Endothelial cell of umbilical vein (primary cell): Measurements from ENCODE around the gene GARIN5A. TPM values are rescaled to one million over a fixed set of nuclear protein-coding genes. Genes with fewer than 3 reads are reported as not detected.

Experiments used
- BruUV-seq: library from RNA; stranded (reverse); fragments of 400-500 nt; replicated peaks from 2 replicates; lab custom pipeline; 2021; lab: Mats Ljungman, UMichigan
- CTCF ChIA-PET: fragments of 300-600, 350-600 bp; sonication (Branson Sonifier 250); formaldehyde crosslinking; loops from one replicate; lab custom pipeline; 2021; ENCODE audit warnings: antibody characterized with exemption, inconsistent platforms; lab: Charles Lee
- POLR2A ChIA-PET: fragments of 300-600, 350-600 bp; sonication (Branson Sonifier 250); formaldehyde crosslinking; loops from one replicate; lab custom pipeline; 2021; ENCODE audit warnings: antibody characterized with exemption, inconsistent platforms; lab: Charles Lee
- DNase-seq: peaks from one replicate; pipeline ENCODE4 v3.0.0-alpha.2; 2011; ENCODE audit warnings: low read depth, low spot score
- FAIRE-seq: peaks from 2 replicates; lab custom pipeline; 2011; peaks lifted over from hg19 to GRCh38; lab: Jason Lieb, UNC
- H2AFZ ChIP-seq: 2 replicates; pipeline ENCODE4 v1.6.0; 2012; ENCODE audit warnings: low read depth, low read length, control low read depth, inconsistent platforms
- H3K27ac ChIP-seq: 2 replicates; pipeline ENCODE4 v1.5.1; 2011; ENCODE audit warnings: low read depth, mild to moderate bottlenecking, control low read depth, low read length, moderate library complexity; ENCODE audit not compliant: insufficient read depth
- H3K27me3 ChIP-seq, 2 experiments: 2 replicates each; pipeline versions ENCODE4 v1.6.0 to v1.6.1; 2011; ENCODE audit warnings: low read length in 2 of 2, mixed read lengths in 1 of 2; ENCODE audit not compliant: control insufficient read depth in 2 of 2, insufficient read depth in 2 of 2
- H3K36me3 ChIP-seq, 2 experiments: 2 replicates in 1 of 2; 3 replicates in 1 of 2; pipeline ENCODE4 v1.5.1; 2011; ENCODE audit warnings: low read length in 2 of 2, mild to moderate bottlenecking in 1 of 2, moderate library complexity in 1 of 2; ENCODE audit not compliant: control insufficient read depth in 2 of 2, insufficient read depth in 2 of 2; ENCODE audit errors: extremely low read depth in 1 of 2
- H3K4me1 ChIP-seq: 3 replicates; pipeline ENCODE4 v1.5.1; 2011; ENCODE audit warnings: mild to moderate bottlenecking, low read length; ENCODE audit not compliant: control insufficient read depth, insufficient read depth; ENCODE audit errors: extremely low read depth
- H3K4me2 ChIP-seq: 2 replicates; pipeline ENCODE4 v1.6.1; 2011; ENCODE audit warnings: low read length, control low read depth, mixed read lengths; ENCODE audit not compliant: insufficient read depth
- H3K4me3 ChIP-seq, 3 experiments: fragments of 200-600 bp in 1 of 3; sonication (generic), shearing (Covaris generic) in 1 of 3; replicated peaks in 1 of 3; 2 replicates each; pipeline ENCODE4 v1.5.1; 2011 to 2016; ENCODE audit warnings: control low read depth in 3 of 3, low read length in 3 of 3, mild to moderate bottlenecking in 2 of 3, inconsistent platforms in 1 of 3, low read depth in 1 of 3, moderate library complexity in 1 of 3; ENCODE audit not compliant: insufficient read depth in 1 of 3
- H3K79me2 ChIP-seq: 2 replicates; pipeline ENCODE4 v1.6.0; 2012; ENCODE audit warnings: low read length, inconsistent platforms; ENCODE audit not compliant: control insufficient read depth, insufficient read depth
- H3K9ac ChIP-seq: replicated peaks from 2 replicates; pipeline ENCODE3; 2011; ENCODE audit warnings: low read length, control low read depth; ENCODE audit not compliant: insufficient read depth; ENCODE audit errors: extremely low read depth
- H3K9me1 ChIP-seq: replicated peaks from 3 replicates; pipeline ENCODE4 v1.6.0; 2011; ENCODE audit warnings: mild to moderate bottlenecking, low read length; ENCODE audit not compliant: control insufficient read depth, insufficient read depth; ENCODE audit errors: extremely low read depth
- H3K9me3 ChIP-seq: replicated peaks from 2 replicates; pipeline ENCODE4 v1.5.1; 2012; ENCODE audit warnings: low read length, inconsistent platforms; ENCODE audit not compliant: control insufficient read depth, insufficient read depth
- H4K20me1 ChIP-seq: replicated peaks from 2 replicates; pipeline ENCODE3; 2011; ENCODE audit warnings: mild to moderate bottlenecking, low read length; ENCODE audit not compliant: control insufficient read depth, insufficient read depth; ENCODE audit errors: extremely low read depth
- CTCF ChIP-seq, 2 donors: IDR thresholded peaks; 1 replicate in 1 of 2; 2 replicates in 1 of 2; pipeline ENCODE4 v1.5.1; 2011; ENCODE audit warnings: low read length in 2 of 2, mild to moderate bottlenecking in 2 of 2, moderate library complexity in 2 of 2, control low read depth in 1 of 2, inconsistent platforms in 1 of 2, low read depth in 1 of 2; ENCODE audit not compliant: insufficient read depth in 1 of 2; ENCODE audit errors: extremely low read depth in 1 of 2
- EZH2 ChIP-seq: IDR thresholded peaks from 2 replicates; pipeline ENCODE4 v1.6.1; 2012; ENCODE audit warnings: borderline replicate concordance, low read depth, mild to moderate bottlenecking, moderate library complexity, low read length, inconsistent platforms; ENCODE audit not compliant: severe bottlenecking
- FOS ChIP-seq: IDR thresholded peaks from 2 replicates; pipeline ENCODE4 v1.6.1; 2011; ENCODE audit warnings: mild to moderate bottlenecking, low read length, moderate library complexity, borderline replicate concordance; ENCODE audit not compliant: insufficient read depth
- GATA2 ChIP-seq: IDR thresholded peaks from 2 replicates; pipeline ENCODE4 v1.7.0; 2011; ENCODE audit warnings: low read depth, mild to moderate bottlenecking, moderate library complexity, mixed read lengths, low read length; ENCODE audit not compliant: insufficient read length, insufficient read depth
- JUN ChIP-seq: IDR thresholded peaks from 2 replicates; pipeline ENCODE4 v1.6.1; 2011; ENCODE audit warnings: borderline replicate concordance, low read depth; ENCODE audit not compliant: insufficient read length, insufficient read depth
- MAX ChIP-seq: IDR thresholded peaks from 2 replicates; pipeline ENCODE4 v1.6.1; 2011; ENCODE audit not compliant: insufficient read depth, insufficient read length
- MYC ChIP-seq: IDR thresholded peaks from one replicate; pipeline ENCODE4 v1.6.1; 2011; ENCODE audit warnings: mild to moderate bottlenecking, low read depth, low read length
- POLR2A ChIP-seq: IDR thresholded peaks from 2 replicates; pipeline ENCODE4 v1.6.1; 2012; ENCODE audit warnings: low read depth, mild to moderate bottlenecking, control low read depth, low read length
- POLR2AphosphoS5 ChIP-seq: IDR thresholded peaks from 2 replicates; pipeline ENCODE4 v1.6.1; 2012; ENCODE audit warnings: low read depth, mild to moderate bottlenecking, control low read depth, low read length, moderate library complexity; ENCODE audit not compliant: insufficient read depth
- dilution Hi-C: fragments of 300-500 bp; cut with MboI; formaldehyde crosslinking; loops from one replicate; pipeline ENCODE4 v1.15.0; 2019; ENCODE audit warnings: low sequenced_read_pairs; ENCODE audit not compliant: extremely low pct_ligation_motif_present
- intact Hi-C: fragments of 100-400 bp; cut with micrococcal nuclease; formaldehyde crosslinking; loops from one replicate; pipeline ENCODE4 v1.10.0; 2022
- polyA plus RNA-seq, 4 experiments: library from polyadenylated mRNA; depleted of rRNA in 3 of 4; stranded (reverse) in 3 of 4; unstranded in 1 of 4; fragments of >200 nt; gene quantifications; 2 replicates each; pipeline versions ENCODE4 v1.2.1 to v1.2.3, GENCODE V29; 2011 to 2012; ENCODE audit warnings: missing spikeins in 1 of 4
- total RNA-seq: library from RNA; stranded (reverse); gene quantifications from 2 replicates; pipeline ENCODE4 v1.2.3, GENCODE V29; 2021

Gene GARIN5A
- total and polyA plus RNA-seq, 2 donors (not counting 3 experiments of a cell fraction or from before 2014, with no cell fraction given), result 0.44 to 0.76 TPM

- Histone ChIP-seq H2AFZ (no peak overlapping the region), H3K9me3 (no peaks in the 10 kb centered on the region), H3K4me1 (no peaks in the 10 kb centered on the region), H4K20me1 (no peaks in the 10 kb centered on the region), H3K4me2 (no peak overlapping the region), H3K4me3 (no peak overlapping the region), H3K9me1 (no peaks in the 10 kb centered on the region), H3K27ac (no peak overlapping the region), H3K36me3 (no peaks in the 10 kb centered on the region), H3K27me3 (no peaks in the 10 kb centered on the region), H3K79me2 (no peaks in the 10 kb centered on the region), H3K9ac (no peak overlapping the region)
- DNase-seq, result no peak
- dilution Hi-C loops (no loop called here), intact Hi-C loops (no loop called here)
- ChIA-PET POLR2A (no interaction called here), CTCF (interaction anchor here (2.8 to 7.4 kb wide), 2 partner anchors 96 to 107 kb away, joined by 17 to 144 read pairs; no protein-coding TSS in a partner anchor)
- BruUV-seq, result no TSS peak
- TF ChIP-seq CTCF (IDR thresholded peaks at IDR 0.05; ENCODE audit: extremely low read depth in 1 of 2, insufficient read depth in 1 of 2, low read depth in 1 of 2, low read length in 2 of 2) (no peak), FOS (no peak), POLR2A (no peak)
- no peak for FAIRE-seq
Measured at GRCh38 chr19:50464348-50464747, 12.3 kb downstream of the GARIN5A start.

GRCh38 chr19:50462970-50463369, 13.7 kb downstream of the GARIN5A start:
- H3K36me3 ChIP-seq, result no peaks in the 10 kb centered on the region
- dilution Hi-C loops (no loop called here), intact Hi-C loops (no loop called here)
- H3K9me1 ChIP-seq, result no peaks in the 10 kb centered on the region
- no peaks in the 10 kb centered on the region for H3K9me3 ChIP-seq
- ChIA-PET POLR2A (no interaction called here), CTCF (interaction anchor here (0.8 to 7.4 kb wide), 9 partner anchors 11 to 459 kb away, joined by 3 to 144 read pairs (median 5); no protein-coding TSS in a partner anchor)
- no peaks in the 10 kb centered on the region for H4K20me1 ChIP-seq
- DNase-seq, result no peak
- H2AFZ ChIP-seq, result no peak overlapping the region
- no peaks in the 10 kb centered on the region for H3K79me2 ChIP-seq
- H3K27ac ChIP-seq, result no peak overlapping the region
- no peak overlapping the region for H3K4me3 ChIP-seq
- TF ChIP-seq POLR2AphosphoS5, result no peak
- no peak for TF ChIP-seq FOS
- TF ChIP-seq POLR2A, result no peak
- no peak for TF ChIP-seq CTCF (IDR thresholded peaks at IDR 0.05; ENCODE audit: extremely low read depth in 1 of 2, insufficient read depth in 1 of 2, low read depth in 1 of 2, low read length in 2 of 2)
- TF ChIP-seq MAX, result no peak
- no peak for TF ChIP-seq EZH2
- TF ChIP-seq MYC, result no peak
- TF ChIP-seq JUN, result no peak
- no peak for TF ChIP-seq GATA2
- no peak overlapping the region for H3K9ac ChIP-seq
- H3K4me1 ChIP-seq, result no peaks in the 10 kb centered on the region
- no peak for FAIRE-seq
- H3K27me3 ChIP-seq, result no peaks in the 10 kb centered on the region
- BruUV-seq, result no TSS peak
- no peak overlapping the region for H3K4me2 ChIP-seq
